Superior temporal gyrus (tissue), 1 donor: ENCODE measurements around the gene ELP4.

Experiments used
- DNase-seq: peaks from one replicate; pipeline ENCODE4 v3.0.0-alpha.2; 2016; ENCODE audit errors: extremely low spot score

The ELP4 gene

DNA sequence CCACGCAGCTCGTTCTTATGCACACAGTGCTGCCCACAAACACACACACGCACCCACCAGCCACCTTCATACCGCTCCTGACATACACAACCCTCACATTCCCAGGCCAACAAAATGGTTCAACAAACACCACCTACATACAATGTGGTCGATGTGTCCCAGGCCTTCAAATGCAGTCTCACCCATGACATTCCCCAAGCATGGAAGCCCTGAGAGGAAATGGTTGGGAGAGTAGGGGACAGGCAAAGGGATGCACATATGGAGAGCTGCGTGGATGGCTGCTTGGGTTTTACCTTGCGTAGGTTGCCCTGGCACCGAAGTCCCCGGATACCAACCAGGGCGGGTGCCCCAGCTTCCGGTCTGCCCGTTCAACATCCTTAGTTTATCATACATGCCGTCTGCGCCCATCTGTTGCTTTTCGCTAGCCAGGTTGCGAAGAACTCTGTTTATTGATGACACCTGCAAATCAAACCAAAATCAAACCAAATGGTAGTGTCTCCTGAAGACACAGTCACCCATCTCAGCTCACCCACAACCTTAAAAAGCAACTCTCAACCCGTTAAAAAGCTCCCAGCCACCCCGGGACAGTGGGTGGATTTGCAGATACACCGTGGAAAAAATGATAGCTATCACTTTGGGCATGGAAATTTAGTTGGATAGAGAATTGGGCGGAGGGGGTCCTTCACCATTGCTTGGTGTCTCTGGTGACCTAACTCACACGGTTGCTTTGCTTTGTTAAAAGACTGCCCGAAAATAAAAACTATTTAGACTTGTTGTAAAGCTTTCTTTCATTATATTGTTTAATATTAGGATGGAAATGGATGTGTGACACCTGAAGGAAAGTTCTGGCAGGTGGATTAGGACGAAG, 291.1 kb downstream of the ELP4 start:
- no peak for DNase-seq

DNA sequence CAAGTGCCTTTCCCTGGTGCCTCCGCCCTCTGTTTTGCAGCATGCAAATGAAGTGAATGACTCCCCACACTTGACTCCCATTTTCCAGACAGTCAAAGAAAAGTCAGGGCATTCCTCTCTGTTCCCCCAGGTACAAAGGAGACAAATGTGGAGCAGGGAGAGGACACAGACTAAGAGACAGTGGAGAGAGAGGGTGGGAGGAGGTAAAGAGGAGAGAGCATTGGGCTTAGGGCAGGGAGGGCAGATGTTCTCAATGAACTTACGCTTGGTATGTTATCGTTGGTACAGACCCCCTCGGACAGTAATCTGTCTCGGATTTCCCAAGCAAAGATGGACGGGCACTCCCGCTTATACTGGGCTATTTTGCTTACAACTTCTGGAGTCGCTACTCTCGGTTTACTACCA, 291.7 kb downstream of the ELP4 start:
- no peak for DNase-seq

DNA sequence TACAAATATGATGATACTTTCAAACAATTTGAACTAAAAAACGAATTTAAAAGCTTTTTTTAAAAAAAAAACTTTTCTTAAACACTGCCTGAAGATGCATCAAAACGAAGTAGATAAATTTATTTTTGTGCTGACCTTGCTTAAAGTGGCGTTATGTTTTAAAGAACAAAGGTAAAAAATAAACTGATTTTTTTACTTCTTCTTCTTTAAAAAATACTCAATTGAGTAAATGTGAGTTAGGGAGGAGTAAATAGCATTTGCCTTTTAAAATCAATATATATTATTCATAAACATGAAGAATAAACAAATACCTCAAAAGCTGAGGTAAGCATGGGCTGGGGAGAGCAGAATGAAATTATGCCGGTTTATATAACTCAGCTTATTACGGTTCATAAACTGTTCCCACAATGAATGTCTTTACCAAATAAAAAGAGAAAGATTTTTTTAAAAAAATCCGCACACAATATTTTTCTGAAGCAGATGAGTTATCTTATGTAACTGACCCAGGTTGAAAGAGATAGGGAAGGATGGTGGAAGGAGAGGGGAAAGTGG, 292.5 kb downstream of the ELP4 start:
- DNase-seq = no peak

DNA sequence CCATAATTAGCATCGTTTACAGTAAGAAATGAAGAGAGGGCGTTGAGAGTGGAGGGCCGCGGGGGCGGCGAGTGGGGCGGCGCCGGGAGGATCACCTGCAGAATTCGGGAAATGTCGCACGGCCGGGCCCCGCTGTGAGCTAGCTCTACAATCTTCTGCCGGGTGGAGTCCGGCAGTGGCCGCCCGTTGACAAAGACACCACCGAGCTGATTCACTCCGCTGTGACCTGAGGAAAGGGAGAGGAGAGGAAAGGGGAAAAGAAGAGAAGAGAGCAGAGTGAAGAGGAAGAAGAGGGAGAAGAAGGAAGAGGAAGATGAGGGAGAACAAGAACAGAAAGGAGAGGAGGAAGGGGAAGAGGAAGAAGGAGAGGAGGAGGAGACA, 293.0 kb downstream of the ELP4 start:
- DNase-seq = no peak

DNA sequence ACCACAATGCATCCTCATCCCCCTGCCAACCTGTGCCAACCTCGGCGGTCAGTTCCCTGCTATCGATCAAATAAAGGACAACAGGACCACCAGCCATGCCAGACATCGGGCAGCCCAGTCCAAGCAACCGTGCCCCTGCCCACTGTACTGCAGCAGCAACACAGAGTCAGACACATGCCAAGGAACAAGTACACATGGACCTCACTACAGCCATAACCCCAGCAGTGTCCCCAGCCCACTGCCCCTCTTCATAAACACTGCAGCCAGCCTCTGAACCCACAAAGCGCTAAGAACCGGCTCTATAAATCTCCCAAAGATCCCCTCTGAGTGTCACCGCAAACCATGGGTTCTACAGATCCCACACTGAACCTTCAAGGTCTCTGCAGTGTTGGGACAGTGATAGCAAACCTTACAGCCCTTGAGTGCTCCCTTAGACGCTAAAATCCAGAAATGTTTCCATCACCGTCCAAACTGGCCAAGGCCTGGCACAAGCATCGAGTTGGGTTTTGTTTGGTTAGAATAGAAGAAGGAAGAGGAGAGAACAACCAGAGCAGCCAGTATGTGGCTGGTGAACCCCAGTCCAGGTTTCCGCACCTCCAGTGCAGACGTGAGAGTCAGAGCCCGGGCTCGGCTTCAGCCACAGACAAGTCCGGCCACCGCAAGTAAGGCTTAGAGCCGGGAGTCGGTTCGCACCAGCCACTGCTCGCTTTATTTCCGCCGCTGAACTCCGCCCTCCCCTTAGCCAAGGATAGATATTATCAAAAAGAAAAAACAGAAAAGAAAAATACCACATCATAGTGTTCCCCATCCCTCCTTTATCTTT, 293.6 kb downstream of the ELP4 start:
- DNase-seq = no peak

DNA sequence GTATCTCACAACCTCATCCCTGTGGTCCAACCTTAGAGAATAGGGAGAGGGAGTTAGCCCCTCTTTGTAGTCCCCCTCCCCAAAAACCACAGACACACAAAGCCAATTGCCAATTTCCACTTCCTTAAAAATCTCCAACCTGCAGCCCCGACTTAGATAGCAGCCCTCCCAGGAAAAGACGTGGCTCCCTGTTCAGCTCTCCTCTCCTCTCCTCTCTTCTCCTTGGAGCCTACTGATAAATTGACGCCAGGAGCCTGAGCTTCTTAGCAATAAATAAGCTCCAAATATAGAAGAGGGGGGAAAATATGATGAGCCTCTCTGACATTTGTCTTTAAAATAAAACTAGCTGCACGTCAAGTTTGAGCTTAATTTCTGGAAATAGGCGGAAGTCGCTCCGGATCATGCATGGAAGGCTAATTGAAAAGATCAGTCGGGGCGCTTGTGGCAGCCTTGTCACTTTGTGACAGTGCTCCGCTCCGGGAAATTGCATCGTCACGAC, 294.3 kb downstream of the ELP4 start:
- no peak for DNase-seq

DNA sequence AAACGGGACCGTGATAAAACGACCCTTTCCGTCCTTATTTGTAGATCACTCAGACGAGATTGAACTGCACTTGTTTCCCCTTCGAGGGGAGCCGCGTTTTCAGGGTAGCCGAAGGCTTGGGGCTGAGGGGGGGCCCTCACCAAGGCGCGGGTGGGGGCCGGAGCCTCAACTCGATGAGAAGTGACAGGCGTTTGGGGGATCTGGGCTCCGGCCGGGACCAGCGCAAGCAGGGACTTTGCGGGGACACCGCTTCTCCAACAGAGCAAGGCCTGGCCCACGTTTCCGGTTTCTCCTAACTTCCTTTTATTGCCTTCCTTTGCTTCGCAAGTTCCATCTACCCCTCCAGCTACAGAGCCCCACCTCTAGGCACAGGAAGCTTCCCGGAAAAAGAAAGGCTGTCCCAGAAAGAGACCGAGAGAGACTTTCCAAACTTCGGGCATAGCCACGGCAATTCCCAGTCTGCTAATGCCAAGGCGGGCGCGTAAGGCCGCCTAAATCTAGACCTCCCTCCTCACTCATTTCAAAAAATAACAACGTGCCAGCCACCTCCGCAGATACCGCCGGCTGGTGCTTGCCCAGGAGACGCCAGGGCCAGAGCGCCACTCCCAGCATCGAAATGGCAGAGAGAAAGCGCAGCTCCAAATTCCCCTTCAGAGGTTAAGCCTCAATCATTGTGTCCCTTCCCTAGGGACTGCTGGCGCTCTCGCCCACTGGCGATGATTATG, 294.9 kb downstream of the ELP4 start:
- no peak for DNase-seq

DNA sequence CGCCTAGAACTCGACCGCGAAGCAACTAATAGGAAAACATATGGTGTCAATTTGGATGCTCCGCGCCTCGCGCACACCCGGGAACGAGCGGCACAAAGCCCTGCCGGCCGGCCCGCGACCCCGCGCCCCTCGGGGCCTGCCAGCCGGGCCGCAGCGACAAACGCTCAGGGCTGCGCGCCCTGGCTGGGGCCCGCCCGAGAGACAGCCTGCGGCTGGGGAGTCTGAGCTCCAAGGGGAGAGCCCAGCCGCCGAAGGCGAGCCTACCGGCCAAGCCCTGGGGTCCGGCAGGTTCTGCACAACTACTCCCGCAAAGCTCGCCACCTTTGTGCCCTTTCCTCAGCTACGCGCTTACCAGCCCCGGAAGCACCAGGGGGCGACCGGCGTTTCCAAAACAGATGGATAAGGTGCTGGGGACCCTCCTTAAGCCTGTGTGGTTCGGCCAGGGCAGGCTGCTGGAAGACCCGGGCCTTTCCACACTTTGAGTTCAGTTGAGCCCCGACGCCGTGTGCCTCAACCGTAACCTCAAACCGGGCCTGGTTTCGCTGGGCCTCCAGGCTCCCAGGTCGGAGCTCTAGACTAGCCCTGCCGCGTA, 295.6 kb downstream of the ELP4 start:
- DNase-seq = no peak

DNA sequence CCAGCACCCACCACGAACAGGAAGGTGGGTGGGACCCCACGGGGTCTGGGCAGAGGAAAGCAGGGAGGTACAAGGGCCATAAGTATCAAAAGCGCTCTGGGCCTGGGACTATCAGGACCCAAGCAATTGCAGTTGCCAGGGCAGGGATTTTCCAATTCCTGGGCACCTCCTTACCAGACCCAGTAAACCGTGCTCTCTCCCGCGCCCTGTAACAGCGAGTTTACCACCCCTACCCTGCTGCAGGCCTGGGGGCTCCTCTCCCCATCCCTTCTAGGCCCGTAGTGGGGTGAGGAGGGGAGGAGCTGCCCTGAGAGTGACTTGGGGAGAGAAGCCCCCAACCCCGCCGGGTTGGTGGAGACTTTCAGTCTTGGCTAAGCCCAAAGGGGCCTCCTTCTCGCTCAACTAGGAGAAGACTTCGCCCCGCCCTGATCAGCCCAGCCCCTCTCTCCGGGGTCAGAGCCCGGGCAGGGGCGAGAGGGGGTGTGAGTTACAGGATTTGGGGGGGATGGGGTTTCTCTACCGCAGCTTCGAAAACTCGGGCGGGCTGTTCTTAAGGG, 296.1 kb downstream of the ELP4 start:
- no peak for DNase-seq

DNA sequence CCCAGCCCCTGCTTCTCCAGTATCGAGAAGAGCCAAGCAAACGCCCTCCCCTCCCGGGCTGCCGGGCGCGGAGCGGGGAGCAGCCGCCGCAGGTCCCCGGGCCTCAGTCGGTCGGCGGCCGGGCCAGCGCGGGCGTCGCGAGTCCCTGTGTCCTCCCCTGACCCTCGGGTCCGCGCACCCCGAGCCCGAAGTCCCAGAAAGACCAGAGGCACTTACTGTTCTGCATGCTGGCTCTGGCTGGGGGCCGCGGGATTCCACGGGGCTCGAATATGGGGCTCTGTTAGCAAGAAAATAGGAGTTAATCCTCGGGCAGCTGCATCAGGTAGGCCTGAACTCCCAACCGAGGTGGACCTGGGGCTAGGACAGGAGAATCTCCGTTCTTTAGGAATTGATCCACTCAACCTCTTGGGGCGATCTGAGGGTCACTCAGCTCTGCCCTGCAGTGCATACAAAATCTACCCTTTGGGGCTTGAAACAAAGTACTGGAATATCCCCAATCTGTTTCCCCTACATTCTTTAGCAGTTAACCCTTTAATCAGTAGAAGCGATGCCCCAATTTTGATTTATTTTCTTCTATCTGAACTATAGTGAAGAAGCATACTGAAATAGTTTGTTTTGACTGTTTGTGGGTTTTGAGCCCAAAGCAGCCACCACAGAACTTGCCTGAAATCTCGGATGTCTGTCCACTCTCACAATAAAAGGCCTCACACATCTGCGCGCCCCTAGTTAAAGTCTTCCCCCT, 296.8 kb downstream of the ELP4 start:
- DNase-seq = no peak

DNA sequence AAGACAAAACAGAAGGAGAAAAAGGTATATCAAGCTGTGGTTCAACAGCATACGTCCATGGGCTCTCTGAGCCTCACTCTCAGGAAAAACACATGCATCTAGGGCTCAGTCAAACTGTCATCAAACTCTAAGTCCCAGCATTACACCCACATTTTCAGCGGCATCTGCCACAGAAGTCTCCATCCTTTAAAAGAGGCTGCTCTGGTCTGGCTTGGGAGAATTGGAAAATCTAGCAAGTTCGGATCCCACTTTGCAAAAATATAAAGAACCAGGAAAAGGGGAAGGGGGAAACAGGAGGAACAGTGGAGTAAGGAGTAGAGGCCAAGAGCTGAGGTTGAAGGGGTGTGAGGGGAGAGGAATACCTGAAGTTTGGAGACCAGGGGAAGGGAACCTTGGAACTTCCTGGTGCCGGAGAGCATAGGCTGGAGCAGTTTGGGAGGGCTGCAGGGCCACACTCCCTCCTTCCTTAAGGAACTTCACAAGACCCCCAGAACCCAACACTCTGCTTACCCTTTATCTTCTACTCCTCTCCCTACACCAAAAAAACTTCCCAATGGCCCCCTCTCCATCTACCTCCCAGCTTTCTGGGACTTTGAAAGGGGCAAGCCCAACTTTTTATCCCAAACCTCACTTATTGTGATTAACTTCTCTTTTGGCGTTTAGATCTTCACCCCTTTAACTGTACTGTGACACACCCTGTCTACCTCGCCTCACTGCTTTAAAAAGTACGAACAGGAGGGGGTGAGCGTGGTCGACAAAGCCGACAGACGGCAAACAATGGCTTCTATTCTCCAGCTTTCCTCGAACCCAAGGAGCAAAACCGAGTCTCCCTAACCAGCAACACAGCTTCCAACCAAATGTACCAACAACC, 297.6 kb downstream of the ELP4 start:
- no peak for DNase-seq

DNA sequence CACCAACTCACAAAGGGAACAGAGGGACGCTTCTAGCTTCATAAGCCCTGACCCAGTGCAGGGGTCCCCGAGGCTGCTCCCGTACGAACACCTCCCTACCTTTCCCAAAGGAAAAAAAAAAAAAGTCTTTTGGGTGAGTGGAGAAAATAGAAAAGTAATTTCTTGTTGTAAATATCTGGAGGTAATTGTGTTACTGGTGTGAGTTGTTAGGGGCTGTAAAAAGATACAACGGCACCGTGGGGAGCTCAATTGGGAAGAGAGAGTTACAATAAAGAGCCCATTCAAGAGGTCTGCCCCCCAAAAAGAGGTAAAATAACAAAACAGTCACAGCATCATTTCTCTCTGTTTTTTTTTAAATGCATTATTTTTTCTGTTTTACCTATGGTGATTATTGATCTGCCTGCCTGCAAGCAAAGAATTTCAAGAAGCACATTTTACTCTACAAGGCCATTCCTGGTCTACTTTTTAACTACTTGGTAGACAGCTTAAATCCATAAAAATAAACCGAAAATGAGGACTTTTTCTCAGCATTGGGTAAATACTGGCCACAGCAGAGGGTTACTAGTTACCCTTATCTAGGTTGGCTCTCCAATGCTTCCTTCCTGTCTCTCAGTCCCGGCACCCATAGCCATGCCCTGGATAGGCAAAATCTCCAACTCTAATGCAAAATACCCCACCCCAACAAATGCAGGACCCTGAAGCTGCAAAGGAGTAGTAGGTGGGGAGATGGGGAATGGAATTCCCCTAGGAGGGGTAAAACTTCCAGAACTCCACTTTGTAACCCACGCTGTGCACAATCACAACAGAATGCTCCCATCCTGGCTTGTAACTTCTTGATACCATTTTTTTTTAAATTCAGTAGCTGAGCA, 298.5 kb downstream of the ELP4 start:
- DNase-seq = no peak

DNA sequence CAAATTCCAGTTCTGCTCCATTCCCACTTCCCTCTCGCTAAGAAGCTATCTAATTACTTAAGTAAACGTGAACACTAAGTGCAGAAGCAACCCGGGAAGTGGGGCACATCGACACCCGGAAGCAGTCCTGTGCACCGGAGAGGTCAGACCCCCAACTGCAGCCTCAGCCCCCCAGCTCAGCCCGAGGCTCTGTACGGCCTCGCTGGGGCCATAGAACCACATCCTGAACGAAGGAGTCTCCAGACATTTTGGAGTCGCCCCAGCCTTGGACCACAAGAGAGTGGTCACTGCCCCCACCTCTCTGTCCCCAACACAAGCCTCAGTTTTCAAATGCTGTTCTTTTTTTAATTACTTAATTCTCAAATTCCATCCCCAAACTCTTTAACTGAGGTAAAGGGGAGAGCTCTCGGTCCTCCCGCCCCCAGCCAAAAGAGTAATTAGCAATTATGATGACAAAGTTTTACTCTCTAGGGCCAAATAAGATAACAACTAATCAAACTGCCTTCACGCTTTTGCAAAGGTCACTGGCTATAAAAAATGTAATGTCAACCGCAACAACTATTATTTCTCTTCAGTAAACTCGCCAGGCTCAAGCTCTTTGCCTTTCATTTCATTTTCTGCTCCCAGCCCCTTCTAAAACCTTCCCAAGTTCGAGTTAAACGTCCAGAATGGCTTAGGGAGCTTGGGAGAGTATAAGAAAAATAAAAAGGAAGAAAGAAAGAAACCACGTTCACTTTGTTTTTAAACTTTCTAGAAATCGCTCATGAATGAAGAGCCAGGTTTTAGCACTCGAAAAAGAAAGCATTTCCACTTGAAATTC, 299.4 kb downstream of the ELP4 start:
- no peak for DNase-seq

DNA sequence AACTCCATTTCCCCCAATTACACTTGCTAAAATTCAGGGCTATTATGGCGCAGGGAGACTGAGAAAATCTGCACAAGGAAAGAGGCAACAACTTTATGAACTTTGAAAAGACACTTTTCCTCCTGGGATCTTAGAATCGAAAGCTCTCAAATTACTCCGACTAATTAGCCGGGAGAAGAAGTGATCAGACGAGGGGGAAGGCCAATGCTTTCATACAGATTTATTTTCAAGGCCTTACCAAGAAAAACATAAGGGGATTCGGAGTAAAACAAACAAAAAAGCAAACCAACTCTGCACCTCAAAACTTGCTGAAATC, 299.9 kb downstream of the ELP4 start:
- DNase-seq = no peak

DNA sequence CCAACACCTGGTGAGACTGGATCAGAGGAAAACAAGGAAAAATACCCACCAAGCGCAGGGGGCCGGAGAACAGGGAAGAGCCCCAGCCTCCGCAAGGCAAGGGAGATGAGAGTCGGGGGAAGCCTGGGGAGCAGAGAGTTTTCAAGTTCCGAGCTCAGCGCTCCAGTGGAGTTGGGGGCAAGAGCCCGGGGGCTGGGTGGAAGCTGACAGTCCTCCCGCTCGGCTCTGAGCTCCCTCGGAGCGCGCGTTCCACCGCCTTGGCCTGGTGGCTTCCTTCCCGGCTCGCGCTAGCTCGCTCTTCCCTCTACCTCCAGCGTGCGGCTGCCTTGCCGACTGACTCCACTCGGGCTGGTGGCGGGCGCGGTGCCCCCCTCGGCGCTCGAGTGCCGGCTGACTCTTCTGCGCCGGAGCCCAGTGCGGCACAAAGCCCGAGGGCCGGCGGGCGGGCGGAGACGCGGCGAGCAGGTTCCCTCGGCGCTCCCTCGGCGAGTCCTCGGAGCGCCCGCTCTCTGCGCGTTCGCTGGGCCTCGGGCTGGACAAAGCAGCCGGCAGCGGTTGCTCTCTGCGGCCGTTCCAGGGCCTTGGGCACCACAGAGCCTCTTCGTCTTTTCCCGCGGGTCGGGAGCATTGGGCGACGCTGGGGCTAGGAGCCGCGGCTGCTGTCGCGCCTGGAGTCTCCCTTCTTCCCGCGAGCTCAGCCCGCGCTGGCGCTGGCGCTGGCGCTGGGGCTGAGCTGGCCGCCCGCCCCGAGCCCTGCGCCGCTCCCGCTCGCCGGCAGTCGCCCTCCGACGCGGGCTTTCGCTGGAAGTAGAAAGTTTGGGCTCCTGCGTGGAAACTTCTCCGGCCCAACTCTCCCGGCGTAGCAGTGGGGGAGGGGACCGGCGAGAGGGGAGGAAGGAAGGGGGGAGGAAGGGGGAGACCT, 300.6 kb downstream of the ELP4 start:
- DNase-seq = no peak

DNA sequence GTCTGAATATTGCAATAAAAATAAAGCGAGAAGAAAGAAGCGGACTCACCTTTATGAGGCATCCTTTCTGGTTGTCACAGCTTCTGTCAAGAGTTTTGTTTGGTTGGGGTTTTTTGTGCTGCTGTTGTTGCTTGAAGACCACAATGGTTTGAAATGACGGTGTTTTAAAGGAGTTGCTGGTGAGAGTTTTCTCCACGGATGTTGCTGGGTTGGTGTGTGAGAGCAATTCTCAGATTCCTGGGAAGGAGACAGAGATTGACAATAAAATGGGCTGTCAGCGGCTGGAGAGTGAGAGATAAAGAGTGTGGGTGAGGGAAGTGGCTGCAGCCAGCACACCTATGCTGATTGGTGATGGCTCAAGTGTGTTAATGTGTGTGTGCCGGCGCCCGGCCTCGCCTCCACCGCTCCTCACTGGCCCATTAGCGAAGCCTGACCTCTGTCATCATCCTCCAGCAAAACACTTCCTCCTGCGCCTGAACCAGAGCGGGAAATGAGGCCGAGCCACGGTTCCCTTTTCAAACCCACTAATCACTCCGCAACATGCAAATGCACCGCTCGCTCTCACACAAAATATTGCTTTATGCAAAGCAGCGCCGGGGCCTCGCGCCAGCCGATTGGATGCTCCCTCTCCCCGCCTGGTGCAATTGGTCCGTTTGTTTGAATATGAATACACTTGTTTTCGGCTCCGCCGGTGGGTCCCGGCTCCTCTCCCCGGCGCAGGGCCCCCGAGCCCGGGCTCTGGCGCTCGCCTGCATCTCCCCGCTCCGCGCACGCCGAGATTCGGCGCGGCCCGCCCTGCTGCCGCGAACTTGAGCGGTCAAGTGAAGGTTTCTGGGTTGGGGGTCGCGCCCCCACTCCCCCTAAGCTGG, 301.4 kb downstream of the ELP4 start, which contains the start of gene PAX6:
Gene PAX6, minus strand, starts transcription at position 544 of the 869 bp plus-strand sequence. CDS start 4,911 bp downstream, outside the sequence.
- peak; percentile 53 for DNase-seq
